GM12801 (cell line): ENCODE results near the gene AMIGO2.

ENCODE experiments used
- CTCF ChIP-seq: IDR thresholded peaks from one replicate; pipeline ENCODE4 v1.5.1; 2011; ENCODE audit warnings: control low read depth; ENCODE audit not compliant: insufficient read length; ENCODE audit errors: extremely low read depth

The AMIGO2 gene

GRCh38 chr12:47079468-47079980 is at the start of gene AMIGO2, which contains the start of gene PCED1B:
Gene AMIGO2, minus strand, starts transcription at chr12:47079959. Its CDS starts 957 bp downstream, at chr12:47079002.
Gene PCED1B, plus strand, starts transcription at chr12:47079621. Its CDS starts 155,443 bp downstream, at chr12:47235064.
- no peak for TF ChIP-seq CTCF

GRCh38 chr12:47126246-47126645 is 46.5 kb upstream of the AMIGO2 start:
- no peak for TF ChIP-seq CTCF

- no peak for TF ChIP-seq CTCF
Measured at GRCh38 chr12:47124451-47124850, 44.7 kb upstream of the AMIGO2 start.

- TF ChIP-seq CTCF = no peak
Measured at GRCh38 chr12:47123730-47124129, 44.0 kb upstream of the AMIGO2 start.

- no peak for TF ChIP-seq CTCF
Measured at GRCh38 chr12:47122602-47123001, 42.8 kb upstream of the AMIGO2 start.

GRCh38 chr12:47121146-47121545 is 41.4 kb upstream of the AMIGO2 start:
- no peak for TF ChIP-seq CTCF

- no peak for TF ChIP-seq CTCF
Measured at GRCh38 chr12:47120736-47121135, 41.0 kb upstream of the AMIGO2 start.
